ENCODE measurements around the gene SPAG6.
"Not testable (repeated sequence)": the region's sequence is repeated elsewhere in the genome, so short reads cannot be mapped to it uniquely, and the experiment has no call there.

The SPAG6 gene

DNA sequence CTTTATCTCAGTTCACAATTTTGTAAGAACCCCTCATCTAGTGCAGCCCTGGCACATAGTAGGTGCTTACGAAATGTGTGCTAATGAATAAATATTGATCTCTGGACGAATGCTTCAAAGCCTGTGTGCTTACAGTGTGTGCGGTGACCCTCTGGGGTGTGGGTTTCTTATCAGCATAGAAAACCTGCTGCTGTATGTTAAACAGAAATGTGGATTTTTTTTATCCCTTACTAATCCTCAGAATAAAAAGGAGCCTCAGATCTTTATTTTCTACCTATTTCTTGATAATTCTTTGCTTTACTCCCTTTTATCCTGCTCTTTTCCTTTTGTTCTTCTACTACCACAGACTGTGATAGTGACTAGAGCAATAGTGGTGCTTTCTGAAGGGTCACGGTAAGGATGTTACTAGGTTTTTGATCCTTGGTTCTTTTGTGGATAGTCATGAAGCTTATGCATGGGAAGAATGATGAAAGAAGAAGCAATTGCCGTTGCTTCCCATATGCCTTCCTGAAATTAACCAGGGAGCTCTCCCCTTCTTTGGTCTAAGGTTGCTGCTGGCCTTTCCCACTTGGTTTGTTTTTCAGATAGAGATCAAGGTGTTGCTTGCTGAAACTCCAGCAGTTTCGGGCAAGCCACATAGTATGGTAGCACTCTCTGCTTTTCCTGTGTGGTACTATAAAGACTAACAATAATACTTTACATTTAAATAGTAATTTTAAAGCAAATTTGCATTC is 44.7 kb downstream of the SPAG6 start:
- Histone ChIP-seq H3K27ac (ENCODE audit: low read length) (no peak overlapping the region), H3K9me3 (ENCODE audit: insufficient read depth, low read depth, low read length) (no peaks in the 10 kb centered on the region), H3K27me3 (ENCODE audit: insufficient read depth, low read length) (no peaks in the 10 kb centered on the region), H3K36me3 (ENCODE audit: insufficient read depth, low read depth, low read length) (no peaks in the 10 kb centered on the region), H3K4me3 (ENCODE audit: low read length) (no peak overlapping the region), H3K4me1 (ENCODE audit: insufficient read depth, low read length) (0 out of 2 replicates have a peak, but pooled peaks cover 3% of the 10 kb centered on the region), H3K9ac (ENCODE audit: low read depth, low read length) (no peak overlapping the region)

DNA sequence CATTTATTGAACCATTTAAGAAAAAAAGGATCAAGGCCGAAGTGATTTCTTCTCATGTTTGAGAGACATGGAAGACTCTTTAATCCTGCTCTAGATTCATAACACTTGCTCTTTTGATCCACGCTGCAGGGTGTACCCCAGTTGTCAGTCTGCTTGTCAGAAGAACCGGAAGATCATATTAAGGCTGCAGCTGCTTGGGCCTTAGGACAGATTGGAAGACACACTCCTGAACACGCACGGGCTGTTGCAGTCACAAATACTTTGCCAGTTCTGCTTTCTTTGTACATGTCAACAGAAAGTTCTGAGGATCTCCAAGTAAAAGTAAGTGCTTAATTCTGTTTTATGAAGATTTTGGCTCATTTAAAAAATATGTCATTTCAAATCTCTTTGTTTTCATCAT is 46.3 kb downstream of the SPAG6 start:
- no peak overlapping the region for H3K27ac ChIP-seq (ENCODE audit: low read length)
- H3K9ac ChIP-seq (ENCODE audit: low read depth, low read length) = no peak overlapping the region
- H3K4me3 ChIP-seq (ENCODE audit: low read length) = no peak overlapping the region
- no peaks in the 10 kb centered on the region for H3K9me3 ChIP-seq (ENCODE audit: insufficient read depth, low read depth, low read length)
- no peaks in the 10 kb centered on the region for H3K27me3 ChIP-seq (ENCODE audit: insufficient read depth, low read length)
- H3K4me1 ChIP-seq (ENCODE audit: insufficient read depth, low read length) = 0 out of 2 replicates have a peak, but pooled peaks cover 3% of the 10 kb centered on the region
- no peaks in the 10 kb centered on the region for H3K36me3 ChIP-seq (ENCODE audit: insufficient read depth, low read depth, low read length)

DNA sequence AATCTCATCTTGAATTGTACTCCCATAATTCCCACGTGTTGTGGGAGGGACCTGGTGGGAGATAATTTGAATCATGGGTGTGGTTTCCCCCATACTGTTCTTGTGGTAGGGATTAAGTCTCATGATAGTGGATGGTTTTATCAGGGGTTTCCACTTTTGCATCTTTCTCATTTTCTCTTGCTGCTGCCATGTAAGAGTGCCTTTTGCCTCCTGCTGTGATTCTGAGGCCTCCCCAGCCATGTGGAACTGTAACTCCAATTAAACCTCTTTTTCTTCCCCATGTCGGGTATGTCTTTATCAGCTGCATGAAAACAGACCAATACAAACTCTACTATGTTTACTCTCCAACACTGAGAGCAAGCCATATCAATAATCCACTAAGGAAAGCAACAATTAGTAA is 50.9 kb downstream of the SPAG6 start:
- not testable (repeated sequence) for H3K4me1 ChIP-seq (ENCODE audit: insufficient read depth, low read length); H3K9me3 ChIP-seq (ENCODE audit: insufficient read depth, low read depth, low read length); H3K36me3 ChIP-seq (ENCODE audit: insufficient read depth, low read depth, low read length); H3K4me3 ChIP-seq (ENCODE audit: low read length); H3K27me3 ChIP-seq (ENCODE audit: insufficient read depth, low read length); H3K27ac ChIP-seq (ENCODE audit: low read length); H3K9ac ChIP-seq (ENCODE audit: low read depth, low read length)

DNA sequence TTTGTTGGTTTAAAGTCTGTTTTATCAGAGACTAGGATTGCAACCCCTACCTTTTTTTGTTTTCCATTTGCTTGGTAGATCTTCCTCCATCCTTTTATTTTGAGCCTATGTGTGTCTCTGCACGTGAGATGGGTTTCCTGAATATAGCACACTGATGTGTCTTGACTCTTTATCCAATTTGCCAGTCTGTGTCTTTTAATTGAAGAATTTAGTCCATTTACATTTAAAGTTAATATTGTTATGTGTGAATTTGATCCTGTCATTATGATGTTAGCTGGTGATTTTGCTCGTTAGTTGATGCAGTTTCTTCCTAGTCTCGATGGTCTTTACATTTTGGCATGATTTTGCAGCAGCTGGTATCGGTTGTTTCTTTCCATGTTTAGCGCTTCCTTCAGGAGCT is 61.6 kb downstream of the SPAG6 start:
- not testable (repeated sequence) for H3K27me3 ChIP-seq (ENCODE audit: insufficient read depth, low read length); H3K4me1 ChIP-seq (ENCODE audit: insufficient read depth, low read length); H3K9me3 ChIP-seq (ENCODE audit: insufficient read depth, low read depth, low read length); H3K27ac ChIP-seq (ENCODE audit: low read length); H3K4me3 ChIP-seq (ENCODE audit: low read length); H3K9ac ChIP-seq (ENCODE audit: low read depth, low read length); H3K36me3 ChIP-seq (ENCODE audit: insufficient read depth, low read depth, low read length)

DNA sequence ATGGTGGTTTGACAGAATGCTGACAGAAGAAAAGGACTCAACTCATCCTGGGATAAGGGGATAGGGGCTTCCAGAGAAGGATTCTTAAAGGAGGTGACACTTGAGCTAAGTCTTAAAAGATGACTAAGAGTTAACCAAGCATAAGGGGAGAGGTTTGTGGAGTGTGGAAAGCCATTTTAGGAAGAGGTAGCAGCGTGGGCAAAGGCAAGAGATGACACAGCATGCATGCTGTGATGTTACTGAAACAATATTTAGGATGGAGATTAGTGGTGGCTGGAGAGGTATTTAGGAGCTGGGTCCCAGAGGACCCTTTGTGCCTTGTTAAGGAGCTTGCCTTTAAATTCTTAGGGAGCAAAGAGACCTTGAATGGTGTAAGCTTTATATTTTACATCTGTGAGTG is 65.1 kb downstream of the SPAG6 start:
- H3K36me3 ChIP-seq (ENCODE audit: insufficient read depth, low read depth, low read length) = no peaks in the 10 kb centered on the region
- H3K9me3 ChIP-seq (ENCODE audit: insufficient read depth, low read depth, low read length) = no peaks in the 10 kb centered on the region
- H3K4me1 ChIP-seq (ENCODE audit: insufficient read depth, low read length) = no peaks in the 10 kb centered on the region
- H3K4me3 ChIP-seq (ENCODE audit: low read length) = no peak overlapping the region
- H3K27ac ChIP-seq (ENCODE audit: low read length) = no peak overlapping the region
- H3K27me3 ChIP-seq (ENCODE audit: insufficient read depth, low read length) = no peaks in the 10 kb centered on the region
- no peak overlapping the region for H3K9ac ChIP-seq (ENCODE audit: low read depth, low read length)

DNA sequence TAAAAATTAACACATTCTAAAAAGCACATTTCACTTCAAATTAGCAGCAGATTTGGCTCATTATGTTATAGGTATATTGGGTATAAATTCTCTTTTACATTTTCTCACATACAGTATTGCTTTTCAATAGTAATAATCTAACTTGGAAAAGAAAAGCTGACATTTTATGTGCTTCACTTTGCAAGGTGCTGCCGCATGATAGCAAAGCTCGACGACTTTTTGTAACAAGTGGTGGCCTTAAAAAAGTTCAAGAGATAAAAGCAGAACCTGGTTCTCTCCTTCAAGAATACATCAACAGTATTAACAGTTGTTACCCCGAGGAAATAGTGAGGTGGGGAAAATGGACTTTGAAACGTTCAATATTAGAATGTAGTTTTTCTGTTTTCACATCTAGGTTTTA is 65.5 kb downstream of the SPAG6 start:
- Histone ChIP-seq H3K36me3 (ENCODE audit: insufficient read depth, low read depth, low read length) (no peaks in the 10 kb centered on the region), H3K4me3 (ENCODE audit: low read length) (no peak overlapping the region), H3K27me3 (ENCODE audit: insufficient read depth, low read length) (no peaks in the 10 kb centered on the region), H3K27ac (ENCODE audit: low read length) (no peak overlapping the region), H3K9ac (ENCODE audit: low read depth, low read length) (no peak overlapping the region), H3K4me1 (ENCODE audit: insufficient read depth, low read length) (no peaks in the 10 kb centered on the region), H3K9me3 (ENCODE audit: insufficient read depth, low read depth, low read length) (no peaks in the 10 kb centered on the region)

DNA sequence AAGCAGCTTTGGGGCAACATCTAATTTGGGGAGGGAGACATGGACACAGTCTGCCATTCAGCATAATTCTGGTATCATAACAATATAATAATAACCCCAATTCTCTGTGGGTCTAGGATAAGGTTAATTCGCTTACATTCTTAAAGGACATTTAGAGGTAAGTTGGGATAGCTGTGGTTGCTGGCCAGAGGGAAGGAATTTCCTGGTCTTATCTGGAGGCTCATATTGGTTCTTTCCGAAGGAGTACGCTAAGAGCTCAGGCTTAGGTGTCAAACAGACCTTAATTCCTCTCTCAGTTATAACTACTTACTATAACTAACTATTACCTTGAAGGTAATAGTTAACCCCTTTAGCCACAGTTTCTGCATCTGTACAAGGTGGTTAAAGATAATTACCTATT is 68.8 kb downstream of the SPAG6 start:
- Histone ChIP-seq H3K27me3 (ENCODE audit: insufficient read depth, low read length) (no peaks in the 10 kb centered on the region), H3K9me3 (ENCODE audit: insufficient read depth, low read depth, low read length) (no peaks in the 10 kb centered on the region)

DNA sequence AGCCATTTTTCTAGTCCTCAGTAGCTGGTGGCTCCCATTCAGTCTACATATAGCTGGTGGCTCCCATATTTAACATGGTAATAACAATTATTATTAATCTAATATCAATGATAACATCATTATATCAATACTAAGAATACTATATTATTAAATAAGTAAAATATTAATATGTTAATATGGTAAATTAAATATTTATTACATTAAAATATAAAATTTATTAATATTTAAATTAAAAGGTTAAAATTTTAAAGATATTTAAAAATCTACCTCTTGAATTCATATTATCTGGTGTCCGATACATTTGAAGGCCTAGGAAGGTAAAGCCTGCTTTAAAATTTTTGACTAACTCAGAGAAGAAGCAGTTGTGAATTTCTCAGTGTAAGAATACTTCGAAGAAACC is 69.8 kb downstream of the SPAG6 start:
- no peaks in the 10 kb centered on the region for H3K4me1 ChIP-seq (ENCODE audit: insufficient read depth, low read length)
- no peaks in the 10 kb centered on the region for H3K36me3 ChIP-seq (ENCODE audit: insufficient read depth, low read depth, low read length)

More for the DNA sequence above, 68.8 kb downstream of the SPAG6 start:
- H3K4me1 ChIP-seq (ENCODE audit: insufficient read depth, low read length) = no peaks in the 10 kb centered on the region
- H3K4me3 ChIP-seq (ENCODE audit: low read length) = no peak overlapping the region
- no peaks in the 10 kb centered on the region for H3K36me3 ChIP-seq (ENCODE audit: insufficient read depth, low read depth, low read length)
- H3K27ac ChIP-seq (ENCODE audit: low read length) = no peak overlapping the region
- no peak overlapping the region for H3K9ac ChIP-seq (ENCODE audit: low read depth, low read length)

DNA sequence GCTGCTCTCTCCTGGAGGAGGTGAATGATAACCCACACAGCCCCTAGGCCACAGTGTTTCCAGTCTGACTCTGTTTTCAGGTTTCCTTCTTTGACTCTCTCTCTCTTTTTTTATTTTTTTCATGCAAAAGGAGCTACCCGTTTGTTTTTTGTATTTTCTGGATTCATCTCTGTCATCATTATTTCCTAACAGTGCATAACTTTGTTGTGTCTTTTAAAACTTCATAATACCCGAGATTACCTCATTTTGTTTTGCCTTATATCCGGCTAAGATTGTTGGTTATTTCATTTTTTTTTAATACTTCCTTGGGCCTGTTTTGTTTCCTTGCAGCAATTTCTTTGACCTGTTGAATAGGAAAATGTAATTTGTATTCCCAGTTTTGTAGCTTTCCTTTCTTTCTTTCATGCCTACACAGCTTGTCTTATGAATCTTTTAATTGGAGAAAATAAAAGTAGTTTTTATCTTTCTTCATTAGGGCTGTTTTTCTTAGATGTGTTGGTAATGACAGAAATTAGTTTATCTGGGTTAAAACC is 72.5 kb downstream of the SPAG6 start:
- Histone ChIP-seq H3K27ac (ENCODE audit: low read length) (no peak overlapping the region), H3K4me3 (ENCODE audit: low read length) (no peak overlapping the region), H3K36me3 (ENCODE audit: insufficient read depth, low read depth, low read length) (no peaks in the 10 kb centered on the region), H3K9ac (ENCODE audit: low read depth, low read length) (no peak overlapping the region), H3K27me3 (ENCODE audit: insufficient read depth, low read length) (no peaks in the 10 kb centered on the region), H3K4me1 (ENCODE audit: insufficient read depth, low read length) (no peaks in the 10 kb centered on the region), H3K9me3 (ENCODE audit: insufficient read depth, low read depth, low read length) (no peaks in the 10 kb centered on the region)

More for the DNA sequence above, 69.8 kb downstream of the SPAG6 start:
- Histone ChIP-seq H3K9me3 (ENCODE audit: insufficient read depth, low read depth, low read length) (no peaks in the 10 kb centered on the region), H3K4me3 (ENCODE audit: low read length) (no peak overlapping the region), H3K27ac (ENCODE audit: low read length) (no peak overlapping the region), H3K9ac (ENCODE audit: low read depth, low read length) (no peak overlapping the region), H3K27me3 (ENCODE audit: insufficient read depth, low read length) (no peaks in the 10 kb centered on the region)

DNA sequence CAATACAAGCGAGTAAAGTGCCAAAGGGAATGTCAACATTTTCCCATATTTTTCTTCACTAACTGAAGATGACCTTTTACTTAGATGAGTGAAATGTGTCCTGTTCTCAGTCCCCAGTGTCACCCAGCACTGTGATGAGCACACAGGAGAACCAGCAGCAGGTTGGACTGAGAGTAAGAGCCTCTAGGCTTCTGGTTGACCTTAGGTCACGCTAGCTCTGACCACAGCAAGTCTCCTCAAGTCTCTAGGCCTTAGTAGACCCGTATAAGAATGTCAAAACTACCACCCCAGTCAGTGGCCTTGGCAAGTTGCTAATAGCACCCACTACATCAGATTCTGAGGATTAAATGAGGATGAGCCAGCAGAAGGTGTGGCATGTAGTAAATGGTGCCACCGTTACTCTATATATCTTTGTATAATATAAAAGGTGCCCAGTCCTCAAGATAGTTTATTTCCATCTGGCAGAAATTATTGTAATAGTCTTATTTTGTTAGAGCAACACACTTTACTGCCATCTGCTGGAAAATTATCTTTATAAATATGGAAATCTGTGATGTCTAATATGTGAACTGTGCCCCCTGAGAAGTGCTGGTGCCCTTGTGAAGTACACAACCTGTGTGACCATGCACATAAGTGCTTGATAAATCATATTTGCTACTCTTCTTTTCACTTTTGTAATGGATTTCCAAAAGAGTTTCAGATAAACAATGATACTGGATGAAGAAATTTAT is 75.7 kb downstream of the SPAG6 start:
- Histone ChIP-seq H3K27ac (ENCODE audit: low read length) (no peak overlapping the region), H3K4me3 (ENCODE audit: low read length) (no peak overlapping the region), H3K9ac (ENCODE audit: low read depth, low read length) (no peak overlapping the region), H3K36me3 (ENCODE audit: insufficient read depth, low read depth, low read length) (no peaks in the 10 kb centered on the region), H3K4me1 (ENCODE audit: insufficient read depth, low read length) (no peaks in the 10 kb centered on the region), H3K27me3 (ENCODE audit: insufficient read depth, low read length) (no peaks in the 10 kb centered on the region), H3K9me3 (ENCODE audit: insufficient read depth, low read depth, low read length) (no peaks in the 10 kb centered on the region)

DNA sequence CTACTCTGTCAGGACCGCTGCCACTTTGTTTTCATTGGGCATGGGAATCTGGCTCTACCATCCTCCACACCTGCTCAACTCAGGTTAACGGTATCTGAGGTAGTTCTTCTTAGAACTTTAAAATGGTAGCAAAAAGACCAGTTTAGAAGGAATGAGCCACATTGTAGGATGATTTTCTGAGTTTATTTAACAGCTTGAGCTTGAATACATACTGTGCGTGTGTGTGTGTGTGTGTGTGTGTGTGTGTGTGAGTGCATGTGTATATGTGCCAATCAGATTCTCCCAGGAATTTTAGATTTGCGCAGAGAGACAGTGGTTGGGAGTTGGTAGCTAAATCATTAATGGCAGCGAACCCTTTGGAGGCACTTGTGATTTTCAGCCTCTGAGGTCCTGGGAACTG is 81.4 kb downstream of the SPAG6 start:
- H3K4me3 ChIP-seq (ENCODE audit: low read length) = no peak overlapping the region
- no peaks in the 10 kb centered on the region for H3K9me3 ChIP-seq (ENCODE audit: insufficient read depth, low read depth, low read length)
- H3K27me3 ChIP-seq (ENCODE audit: insufficient read depth, low read length) = peaks cover 7% of the 10 kb centered on the region; the same call in 1 of the 2 replicates
- no peak overlapping the region for H3K9ac ChIP-seq (ENCODE audit: low read depth, low read length)
- H3K27ac ChIP-seq (ENCODE audit: low read length) = no peak overlapping the region
- H3K4me1 ChIP-seq (ENCODE audit: insufficient read depth, low read length) = peaks cover 20% of the 10 kb centered on the region
- H3K36me3 ChIP-seq (ENCODE audit: insufficient read depth, low read depth, low read length) = no peaks in the 10 kb centered on the region

DNA sequence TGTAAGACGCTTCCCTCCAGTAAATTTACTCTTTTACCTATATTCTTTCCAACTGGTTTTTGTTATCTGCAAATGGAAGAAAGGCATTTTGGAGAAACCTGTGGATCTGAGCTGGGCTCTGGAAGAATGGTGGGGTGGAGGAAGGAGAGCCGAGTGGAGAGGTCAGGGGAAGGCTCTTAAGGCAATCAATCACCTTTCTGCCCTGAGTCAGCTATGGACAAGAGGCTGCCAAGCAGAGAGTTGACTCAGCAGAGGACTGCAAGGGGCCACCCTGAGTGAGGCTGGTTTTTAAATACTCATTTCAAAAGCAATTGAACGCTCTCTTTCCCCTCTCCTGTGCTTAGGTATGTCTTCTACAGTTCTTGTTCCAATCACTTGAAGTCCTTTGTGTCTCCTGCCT is 81.8 kb downstream of the SPAG6 start:
- no peak overlapping the region for H3K27ac ChIP-seq (ENCODE audit: low read length)
- H3K4me3 ChIP-seq (ENCODE audit: low read length) = no peak overlapping the region
- H3K4me1 ChIP-seq (ENCODE audit: insufficient read depth, low read length) = peaks cover 20% of the 10 kb centered on the region
- no peaks in the 10 kb centered on the region for H3K9me3 ChIP-seq (ENCODE audit: insufficient read depth, low read depth, low read length)
- H3K27me3 ChIP-seq (ENCODE audit: insufficient read depth, low read length) = peaks cover 7% of the 10 kb centered on the region; the same call in 1 of the 2 replicates
- H3K36me3 ChIP-seq (ENCODE audit: insufficient read depth, low read depth, low read length) = no peaks in the 10 kb centered on the region
- no peak overlapping the region for H3K9ac ChIP-seq (ENCODE audit: low read depth, low read length)

All from iPS-20b (cell line).